Fibroblast of mammary gland (primary cell): ENCODE data around the gene DUSP15.
A peak's percentile ranks its signal among the peaks of the same experiment; 100 is the strongest.

Source experiments
- DNase-seq: peaks from one replicate; pipeline ENCODE4 v3.0.0-alpha.2; 2010; ENCODE audit warnings: low read depth
- H3K4me3 ChIP-seq: 2 replicates; pipeline ENCODE4 v1.5.1; 2011; ENCODE audit warnings: low read depth, mild to moderate bottlenecking, low read length, moderate library complexity; ENCODE audit not compliant: control insufficient read depth
- TF ChIP-seq, protein P1 (sequence below): conservative IDR thresholded peaks from 2 replicates; pipeline ENCODE4 v1.5.1; 2011; ENCODE audit warnings: low read depth, low read length, inconsistent platforms; ENCODE audit not compliant: control insufficient read depth, insufficient read depth

The DUSP15 gene

DNA sequence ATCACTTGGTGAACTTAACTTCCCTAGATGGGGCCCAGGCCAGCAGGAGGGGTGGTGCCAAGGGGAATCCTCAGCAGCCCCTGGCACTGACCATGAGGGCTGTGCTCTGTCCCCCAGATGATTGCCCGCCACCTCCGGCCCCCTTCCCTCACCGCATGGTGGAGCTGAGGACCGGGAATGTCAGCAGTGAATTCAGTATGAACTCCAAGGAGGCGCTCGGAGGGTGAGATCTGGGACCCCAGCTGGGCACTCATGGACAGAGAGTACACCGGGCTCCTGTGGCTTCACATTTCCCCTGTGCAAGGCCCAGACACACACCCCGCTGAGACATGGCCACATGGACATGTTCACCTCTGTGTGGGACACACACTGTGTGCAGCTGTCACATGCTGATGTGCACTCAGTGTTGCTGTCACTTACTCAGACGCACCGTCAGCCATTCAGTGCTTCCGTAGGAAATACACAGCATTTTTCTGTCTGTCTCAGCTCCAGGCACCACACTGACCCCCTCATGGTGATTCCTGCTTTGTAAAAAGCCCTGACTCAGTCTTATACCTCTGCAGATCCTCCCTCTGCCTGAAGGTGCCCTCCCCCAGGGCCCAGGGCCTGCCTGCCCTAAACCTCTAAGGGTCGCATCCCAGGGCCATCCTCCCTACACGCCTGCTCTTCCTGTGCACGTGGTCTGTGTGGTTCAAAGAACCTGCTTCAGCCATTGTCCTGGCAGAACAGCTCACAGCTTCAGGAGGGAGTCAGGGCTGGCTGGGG lies 46.8 kb downstream of the DUSP15 start:
- no peak for DNase-seq
- H3K4me3 ChIP-seq, result no peak overlapping the region
- TF ChIP-seq, protein P1, sequence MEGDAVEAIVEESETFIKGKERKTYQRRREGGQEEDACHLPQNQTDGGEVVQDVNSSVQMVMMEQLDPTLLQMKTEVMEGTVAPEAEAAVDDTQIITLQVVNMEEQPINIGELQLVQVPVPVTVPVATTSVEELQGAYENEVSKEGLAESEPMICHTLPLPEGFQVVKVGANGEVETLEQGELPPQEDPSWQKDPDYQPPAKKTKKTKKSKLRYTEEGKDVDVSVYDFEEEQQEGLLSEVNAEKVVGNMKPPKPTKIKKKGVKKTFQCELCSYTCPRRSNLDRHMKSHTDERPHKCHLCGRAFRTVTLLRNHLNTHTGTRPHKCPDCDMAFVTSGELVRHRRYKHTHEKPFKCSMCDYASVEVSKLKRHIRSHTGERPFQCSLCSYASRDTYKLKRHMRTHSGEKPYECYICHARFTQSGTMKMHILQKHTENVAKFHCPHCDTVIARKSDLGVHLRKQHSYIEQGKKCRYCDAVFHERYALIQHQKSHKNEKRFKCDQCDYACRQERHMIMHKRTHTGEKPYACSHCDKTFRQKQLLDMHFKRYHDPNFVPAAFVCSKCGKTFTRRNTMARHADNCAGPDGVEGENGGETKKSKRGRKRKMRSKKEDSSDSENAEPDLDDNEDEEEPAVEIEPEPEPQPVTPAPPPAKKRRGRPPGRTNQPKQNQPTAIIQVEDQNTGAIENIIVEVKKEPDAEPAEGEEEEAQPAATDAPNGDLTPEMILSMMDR, result no peak

GRCh38 chr20:31822421-31823330 lies 47.7 kb downstream of the DUSP15 start:
- DNase-seq, result peak; percentile 48
- no peak overlapping the region for H3K4me3 ChIP-seq
- TF ChIP-seq, protein P1, result peak; percentile 83

GRCh38 chr20:31821427-31821826 lies 48.9 kb downstream of the DUSP15 start:
- H3K4me3 ChIP-seq, result no peak overlapping the region
- TF ChIP-seq, protein P1, result no peak
- DNase-seq, result no peak

DNA sequence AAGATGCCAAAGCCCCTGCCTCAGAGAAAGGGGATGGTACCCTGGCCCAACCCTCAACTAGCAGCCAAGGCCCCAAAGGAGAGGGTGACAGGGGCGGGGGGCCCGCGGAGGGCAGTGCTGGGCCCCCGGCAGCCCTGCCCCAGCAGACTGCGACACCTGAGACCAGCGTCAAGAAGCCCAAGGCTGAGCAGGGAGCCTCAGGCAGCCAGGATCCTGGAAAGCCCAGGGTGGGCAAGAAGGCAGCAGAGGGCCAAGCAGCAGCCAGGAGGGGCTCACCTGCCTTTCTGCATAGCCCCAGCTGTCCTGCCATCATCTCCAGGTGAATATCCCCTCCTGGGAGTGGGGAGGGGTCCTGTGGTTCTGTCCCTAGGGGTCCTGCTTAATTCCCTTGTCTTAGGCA lies 50.1 kb downstream of the DUSP15 start:
- no peak overlapping the region for H3K4me3 ChIP-seq
- no peak for DNase-seq
- TF ChIP-seq, protein P1, result no peak

- DNase-seq, result no peak
- H3K4me3 ChIP-seq, result no peak within 1 kb of the TSS
- TF ChIP-seq, protein P1, result no peak
Measured at GRCh38 chr20:31819083-31819784, 51.1 kb downstream of the DUSP15 start, which contains the start of gene MYLK2. Gene MYLK2 (plus strand): TSS chr20:31819356. CDS start chr20:31819581, 225 bp downstream.

DNA sequence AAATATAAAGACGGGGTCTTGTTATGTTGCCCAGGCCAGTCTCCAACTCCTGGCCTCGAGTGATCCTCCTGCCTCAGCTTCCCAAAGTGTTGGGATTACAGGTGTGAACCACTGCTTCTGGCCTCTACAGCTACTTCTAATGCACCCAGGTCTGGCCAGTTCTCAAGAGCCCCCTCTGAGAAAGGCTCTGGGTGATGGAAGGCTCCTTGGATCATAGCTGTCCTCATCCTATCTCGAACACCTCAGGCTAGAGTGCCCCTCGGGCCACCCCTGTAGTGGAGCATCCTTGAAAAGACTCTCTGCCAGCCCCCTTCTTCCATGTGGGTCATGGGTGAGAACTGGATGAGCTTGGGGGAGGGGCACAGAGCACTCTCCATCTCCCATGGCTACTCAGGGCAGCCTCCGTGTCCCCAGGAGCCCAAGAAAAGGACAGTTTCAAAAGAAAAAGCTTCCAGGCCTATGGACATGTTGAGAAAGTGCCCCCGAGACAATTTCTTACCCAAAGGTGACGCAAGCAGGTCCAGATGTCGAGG lies 51.9 kb downstream of the DUSP15 start:
- no peak overlapping the region for H3K4me3 ChIP-seq
- DNase-seq, result no peak
- TF ChIP-seq, protein P1, result no peak
